Type B pancreatic cell (in vitro differentiated cells): ENCODE data around the gene INMT. TPM values are rescaled to one million over a fixed set of nuclear protein-coding genes. Genes with fewer than 3 reads are reported as not detected.

Experiments
- DNase-seq: peaks from one replicate; pipeline ENCODE4 v3.0.0; 2021; ENCODE audit warnings: mixed read lengths; ENCODE audit not compliant: unreplicated experiment; ENCODE audit errors: extremely low spot score
- H3K27ac Mint-ChIP-seq: 2 replicates; pipeline ENCODE4 v1.8.0; 2021; ENCODE audit warnings: mild to moderate bottlenecking, mixed read lengths
- H3K27me3 Mint-ChIP-seq: 2 replicates; pipeline ENCODE4 v1.8.0; 2021; ENCODE audit warnings: mixed read lengths
- H3K36me3 Mint-ChIP-seq: 2 replicates; pipeline ENCODE4 v1.8.0; 2021; ENCODE audit warnings: mixed read lengths
- H3K4me1 Mint-ChIP-seq: one replicate; pipeline ENCODE4 v1.8.0; 2021; ENCODE audit warnings: mixed read lengths; ENCODE audit not compliant: unreplicated experiment
- H3K4me3 Mint-ChIP-seq: 2 replicates; pipeline ENCODE4 v1.8.0; 2021; ENCODE audit warnings: mild to moderate bottlenecking, mixed read lengths
- H3K9me3 Mint-ChIP-seq: 2 replicates; pipeline ENCODE4 v1.8.0; 2021; ENCODE audit warnings: mixed read lengths
- CTCF ChIP-seq: fragments of 200-600 bp; sonication (generic); conservative IDR thresholded peaks from 2 replicates; pipeline ENCODE4 v1.5.0; 2021; ENCODE audit warnings: antibody characterized with exemption, mild to moderate bottlenecking
- total RNA-seq: library from RNA; stranded (reverse); gene quantifications from 2 replicates; pipeline ENCODE4 v1.2.1, GENCODE V29; 2021; ENCODE audit warnings: low replicate concordance

INMT gene
- total RNA-seq, 1 donor from 2014 or later = not detected

DNA sequence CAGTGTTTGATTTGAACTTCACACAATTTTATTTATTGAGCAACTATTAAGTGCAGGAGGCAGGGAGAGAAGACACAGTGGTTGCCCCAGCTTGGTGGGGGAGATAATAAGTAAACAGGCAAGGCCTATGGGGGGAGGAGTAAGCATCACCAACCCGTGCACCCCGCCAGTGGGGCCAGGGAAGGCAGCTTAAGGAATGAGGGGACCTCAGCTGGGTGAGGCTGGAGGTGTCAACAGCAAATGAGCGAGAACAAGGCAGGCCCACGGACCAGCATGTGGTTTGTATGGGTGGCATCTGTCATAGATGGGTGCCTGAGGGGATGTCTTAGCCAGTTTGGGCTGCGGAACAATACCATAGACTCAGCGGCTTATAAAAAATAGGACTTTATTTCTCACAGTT lies 45.6 kb upstream of the INMT start:
- TF ChIP-seq CTCF = no peak

DNA sequence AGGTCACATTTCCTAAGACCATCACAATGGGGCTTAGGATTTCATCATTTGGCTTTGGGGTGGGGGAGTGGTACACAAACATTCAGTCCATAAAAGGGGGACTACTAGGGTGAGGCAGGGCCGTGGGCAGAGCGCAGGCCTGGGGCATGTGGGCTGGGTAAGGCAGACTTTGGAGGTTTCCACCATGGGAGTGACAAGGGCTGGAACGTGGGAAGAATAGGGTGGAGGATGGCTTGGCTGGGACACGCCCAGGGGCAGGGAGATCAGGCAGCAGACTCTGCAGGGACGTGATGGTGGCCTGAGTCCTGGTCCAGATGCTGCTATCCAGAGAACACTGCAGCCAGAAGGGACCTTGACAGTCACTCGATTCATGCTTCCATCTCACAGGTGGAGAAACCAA lies 45.0 kb upstream of the INMT start:
- TF ChIP-seq CTCF = no peak
- Mint-ChIP-seq H3K4me1 (no peaks in the 10 kb centered on the region), H3K4me3 (no peak overlapping the region), H3K9me3 (no peaks in the 10 kb centered on the region), H3K36me3 (no peaks in the 10 kb centered on the region), H3K27ac (no peak overlapping the region), H3K27me3 (peaks cover 14% of the 10 kb centered on the region)
- no peak for DNase-seq

More for the DNA sequence above, 45.6 kb upstream of the INMT start:
- H3K27me3 Mint-ChIP-seq = peaks cover 19% of the 10 kb centered on the region
- no peaks in the 10 kb centered on the region for H3K9me3 Mint-ChIP-seq
- H3K27ac Mint-ChIP-seq = no peak overlapping the region
- H3K4me3 Mint-ChIP-seq = no peak overlapping the region
- no peaks in the 10 kb centered on the region for H3K36me3 Mint-ChIP-seq
- no peak for DNase-seq
- no peaks in the 10 kb centered on the region for H3K4me1 Mint-ChIP-seq

- H3K4me1 Mint-ChIP-seq = no peaks in the 10 kb centered on the region
- H3K9me3 Mint-ChIP-seq = no peaks in the 10 kb centered on the region
- H3K4me3 Mint-ChIP-seq = no peak overlapping the region
- H3K27ac Mint-ChIP-seq = no peak overlapping the region
- no peak for DNase-seq
- no peak for TF ChIP-seq CTCF
- peaks cover 9% of the 10 kb centered on the region for H3K27me3 Mint-ChIP-seq
- H3K36me3 Mint-ChIP-seq = no peaks in the 10 kb centered on the region
Observed at GRCh38 chr7:30707391-30708357, 44.3 kb upstream of the INMT start.

DNA sequence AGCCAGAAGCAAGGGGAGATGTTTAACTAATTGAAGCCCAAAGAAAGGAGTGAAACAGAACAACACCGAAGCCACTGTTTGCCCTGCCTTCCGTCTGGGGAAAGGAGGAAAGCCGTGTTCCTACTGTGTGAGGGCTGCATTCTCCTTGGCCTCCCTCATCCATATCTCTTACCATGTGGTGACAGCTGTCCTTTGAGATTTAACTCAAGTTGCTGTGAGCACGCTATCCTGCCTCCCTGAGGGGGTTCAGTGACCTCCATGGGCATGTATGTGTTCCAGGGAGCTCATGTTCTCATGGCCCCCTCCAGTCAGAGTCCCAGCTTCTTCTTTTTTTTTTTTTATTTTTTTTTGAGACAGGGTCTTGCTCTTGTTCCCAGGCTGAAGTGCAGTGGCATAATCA lies 43.5 kb upstream of the INMT start:
- Mint-ChIP-seq H3K36me3 (no peaks in the 10 kb centered on the region), H3K27me3 (peaks cover 9% of the 10 kb centered on the region), H3K27ac (no peak overlapping the region), H3K9me3 (no peaks in the 10 kb centered on the region), H3K4me1 (no peaks in the 10 kb centered on the region), H3K4me3 (no peak overlapping the region)
- no peak for DNase-seq
- no peak for TF ChIP-seq CTCF

GRCh38 chr7:30708983-30709382 lies 43.0 kb upstream of the INMT start:
- H3K27ac Mint-ChIP-seq = no peak overlapping the region
- no peaks in the 10 kb centered on the region for H3K9me3 Mint-ChIP-seq

More at GRCh38 chr7:30708983-30709382, 43.0 kb upstream of the INMT start:
- Mint-ChIP-seq H3K27me3 (peaks cover 9% of the 10 kb centered on the region), H3K4me3 (no peak overlapping the region), H3K4me1 (no peaks in the 10 kb centered on the region), H3K36me3 (no peaks in the 10 kb centered on the region)
- DNase-seq = no peak
- no peak for TF ChIP-seq CTCF
